Suppressor macrophage treated with lipopolysaccharide for 4 hours (primary cell): ENCODE measurements around the gene COLGALT1.

ENCODE experiments used
- DNase-seq: peaks from one replicate; pipeline ENCODE4 v3.0.0-alpha.2; 2020

COLGALT1 gene

GRCh38 chr19:17625043-17625442, 69.6 kb downstream of the COLGALT1 start:
- no peak for DNase-seq

- no peak for DNase-seq
These were observed 70.5 kb downstream of the COLGALT1 start for GRCh38 chr19:17625980-17626379.

- DNase-seq: no peak
These were observed 71.1 kb downstream of the COLGALT1 start for GRCh38 chr19:17626456-17627015.

- no peak for DNase-seq
These were observed 71.7 kb downstream of the COLGALT1 start for GRCh38 chr19:17627161-17627560.

DNA sequence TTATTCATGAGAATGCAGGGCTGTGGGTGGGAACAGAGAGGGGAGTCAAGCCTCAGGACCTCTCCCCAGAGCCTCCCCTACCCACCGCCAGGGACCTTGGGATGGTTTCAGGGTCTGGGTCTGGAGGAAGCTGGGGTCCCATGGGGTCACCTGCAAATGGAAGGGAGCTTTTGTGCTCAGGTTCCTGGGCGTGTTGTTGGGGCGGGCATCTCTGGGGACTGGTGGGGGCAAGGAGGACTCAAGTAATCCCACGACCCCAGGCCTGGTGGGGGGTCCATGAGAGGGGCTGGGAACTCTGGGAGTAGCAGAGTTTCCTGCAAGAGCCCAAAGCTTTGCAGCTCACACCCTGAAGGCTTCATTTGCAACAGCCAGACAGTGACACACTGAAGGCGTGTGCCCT, 72.5 kb downstream of the COLGALT1 start:
- no peak for DNase-seq

GRCh38 chr19:17629760-17630159, 74.3 kb downstream of the COLGALT1 start:
- no peak for DNase-seq

DNA sequence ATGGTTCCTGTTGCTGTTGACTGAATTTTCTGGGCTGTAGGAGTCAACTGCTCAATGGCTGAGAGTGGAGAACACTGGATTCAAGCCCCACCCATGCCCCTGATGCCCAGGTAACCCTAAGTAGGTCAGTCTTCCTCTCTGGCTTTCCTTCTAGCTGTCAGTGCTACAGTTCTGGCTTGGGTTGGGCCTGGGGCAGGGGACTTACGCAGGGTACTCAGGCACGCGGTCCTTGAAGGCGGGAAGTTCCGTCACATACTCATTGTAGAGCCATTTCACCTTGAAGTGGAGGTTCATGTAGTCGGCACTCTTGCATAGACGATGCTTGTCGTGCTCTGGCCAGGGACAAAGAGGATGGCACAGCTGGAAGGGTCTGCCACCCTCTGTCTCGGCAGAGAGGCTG, 77.1 kb downstream of the COLGALT1 start:
- DNase-seq: no peak
